GM21360 (cell line): ENCODE results near the gene PHF21A.

Experiments used
- ATAC-seq: cut with Tn5 transposase; IDR thresholded peaks from one replicate; pipeline ENCODE4 v1.9.1; 2021; ENCODE audit warnings: mild to moderate bottlenecking, moderate library complexity; ENCODE audit not compliant: unreplicated experiment

Gene PHF21A

DNA sequence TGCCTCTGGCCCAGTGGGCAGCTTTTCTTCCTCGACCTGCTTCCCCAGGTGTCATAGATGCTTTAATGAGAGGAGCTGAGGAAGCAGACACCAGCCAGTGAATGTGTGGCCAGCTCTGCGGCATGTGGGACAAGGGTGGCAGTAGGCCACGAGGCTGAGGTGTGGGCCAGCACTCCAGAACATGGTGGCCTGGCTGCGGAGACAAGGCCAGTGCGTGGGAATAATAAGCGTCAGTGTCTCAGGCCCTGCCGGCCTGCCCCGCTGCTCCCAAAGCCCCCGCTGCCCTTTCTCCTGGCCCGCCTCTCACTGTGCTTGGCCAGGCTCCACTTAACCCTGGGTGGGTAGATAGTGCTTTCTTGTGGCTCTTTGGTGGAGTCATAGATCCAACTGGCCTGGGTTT lies 233.7 kb downstream of the PHF21A start:
- ATAC-seq = no peak

DNA sequence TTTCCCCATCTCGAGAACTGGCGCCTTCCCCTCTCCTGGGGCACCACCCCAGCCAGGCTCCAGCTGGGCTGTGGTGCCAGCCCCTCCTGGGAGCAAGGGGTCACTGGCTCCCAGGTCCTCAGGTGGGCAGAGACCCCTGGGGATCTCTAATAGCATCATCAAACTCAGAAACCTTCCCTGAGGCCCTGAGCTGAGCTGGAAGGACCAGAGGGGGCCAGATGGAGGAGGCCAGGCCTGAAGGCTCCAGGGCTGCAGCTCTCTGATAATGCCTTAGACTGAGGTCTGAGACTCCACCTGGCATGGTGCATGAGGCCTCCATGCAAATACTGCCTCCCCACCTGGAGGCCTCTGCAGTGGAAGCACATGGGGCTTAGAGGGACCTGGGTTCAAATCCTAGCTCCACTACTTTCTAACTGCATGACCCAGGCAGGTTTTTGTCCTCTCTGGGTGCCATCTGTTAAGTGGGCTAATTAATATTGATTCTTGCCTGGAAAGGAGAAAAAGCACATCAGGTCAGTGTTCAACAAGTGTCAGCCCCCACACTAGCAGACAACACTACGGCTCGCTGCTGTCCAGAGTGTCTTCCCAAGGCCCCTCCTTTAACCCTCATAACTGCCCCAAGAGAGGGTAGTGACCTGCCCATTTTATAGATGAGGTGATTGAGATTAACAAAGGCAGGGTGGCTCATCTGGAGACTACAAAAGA lies 234.3 kb downstream of the PHF21A start:
- ATAC-seq = no peak

DNA sequence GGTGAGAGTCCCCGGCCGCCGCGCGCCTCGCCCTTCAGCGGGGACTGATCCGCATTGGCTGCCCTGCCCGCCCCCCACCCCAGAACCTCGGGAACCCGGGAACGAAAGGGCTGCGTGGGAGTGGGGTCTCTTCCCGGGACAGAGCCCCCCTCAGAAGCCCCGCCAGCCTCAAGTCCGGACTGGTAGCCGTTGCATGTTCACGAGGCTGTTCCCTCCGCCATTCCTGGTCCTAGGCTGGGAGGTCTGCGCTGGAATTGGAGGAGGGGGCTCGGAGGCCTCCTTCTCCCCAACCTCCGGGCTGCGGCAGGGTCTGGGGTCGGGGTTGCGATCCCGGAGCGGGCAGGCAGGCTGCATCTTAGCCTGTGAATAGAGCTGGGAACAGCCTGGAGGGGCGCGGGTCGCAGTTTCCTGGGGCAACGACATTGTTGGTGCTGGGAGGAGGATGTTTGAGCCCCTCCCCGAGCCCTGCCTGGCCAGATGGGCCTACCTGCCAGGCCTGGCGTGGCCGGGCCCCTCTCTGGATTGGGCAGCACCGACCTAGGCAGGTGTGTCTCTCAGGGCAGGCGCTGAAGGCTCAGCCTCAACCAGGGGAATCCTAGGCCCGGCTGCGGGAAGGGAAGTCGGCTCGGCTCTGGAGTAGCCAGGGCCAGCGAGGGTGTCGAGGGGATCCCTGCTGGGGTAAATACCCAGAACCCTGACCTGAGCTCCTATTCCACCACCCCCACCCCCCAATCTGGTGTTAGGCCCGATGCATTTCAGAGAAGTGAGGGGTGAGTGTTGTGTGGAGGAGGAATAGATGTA lies 235.1 kb downstream of the PHF21A start:
- no peak for ATAC-seq

DNA sequence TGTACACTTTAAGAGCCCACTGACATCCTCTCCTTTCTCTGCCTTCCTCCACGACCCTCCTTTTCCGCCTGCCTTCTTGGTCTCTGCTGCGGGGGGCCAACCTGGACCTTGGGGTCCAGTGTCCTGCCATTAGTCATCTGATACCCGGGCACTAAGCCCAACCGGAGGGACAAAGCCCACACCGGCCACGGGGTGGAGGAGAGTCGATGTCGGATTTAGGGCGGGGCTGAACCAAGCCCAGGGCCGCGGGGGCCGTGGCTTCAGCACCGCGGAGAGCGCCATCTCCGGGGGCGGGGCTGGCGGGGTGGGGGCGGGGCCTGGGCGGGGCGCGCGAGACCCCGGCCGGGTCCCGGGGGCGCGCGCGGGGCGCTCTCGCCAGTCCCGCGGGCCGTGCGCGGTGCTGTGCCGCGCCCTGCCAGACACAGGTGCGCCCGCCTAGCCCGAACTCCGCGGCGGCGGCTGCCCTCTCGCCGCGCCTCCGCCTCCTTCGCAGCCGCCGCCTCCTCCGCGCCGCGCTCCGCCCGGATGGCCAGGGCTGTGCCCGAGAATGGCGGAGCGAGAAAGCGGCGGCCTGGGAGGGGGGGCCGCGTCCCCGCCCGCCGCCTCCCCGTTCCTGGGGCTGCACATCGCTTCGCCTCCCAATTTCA lies 235.9 kb downstream of the PHF21A start, which contains the start of gene MAPK8IP1:
TSS of gene MAPK8IP1 (plus strand) at position 378 of the 647 bp plus-strand sequence. CDS start at position 548, 170 bp downstream.
- no peak for ATAC-seq

DNA sequence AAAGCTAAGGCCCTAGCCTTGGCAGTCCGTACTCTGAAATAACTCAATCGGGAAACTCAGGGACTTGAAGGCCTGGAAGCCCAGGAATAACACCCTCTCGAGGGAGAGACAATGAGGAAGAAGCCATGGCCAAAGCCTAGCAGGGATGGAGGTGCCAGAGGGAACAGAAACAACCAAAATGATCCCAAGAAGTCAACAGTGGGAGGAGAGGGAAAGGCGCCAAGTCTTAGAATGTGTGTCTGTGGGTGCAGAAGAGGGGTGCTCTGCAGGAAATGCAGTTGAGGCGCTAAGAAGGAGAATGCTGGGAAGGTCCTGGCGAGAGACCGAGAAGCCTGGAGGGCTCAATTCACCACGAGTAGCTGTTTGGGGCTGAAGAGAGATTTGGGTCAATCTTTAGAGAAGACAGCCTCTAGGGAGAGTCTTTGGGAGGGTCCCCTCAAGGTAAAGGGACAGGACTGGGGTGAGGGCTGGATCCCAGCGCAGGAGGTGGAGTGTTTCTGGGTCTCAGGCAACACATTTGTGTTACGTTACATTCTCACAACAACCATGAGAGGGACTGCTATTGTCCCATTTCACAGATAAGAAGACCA lies 236.6 kb downstream of the PHF21A start:
- ATAC-seq = no peak
